ENCODE data around the gene ATP9A. TPM values are rescaled to one million over a fixed set of nuclear protein-coding genes. Genes with fewer than 3 reads are reported as not detected.
A peak's percentile ranks its signal among the peaks of the same experiment; 100 is the strongest.

The ATP9A gene
- total and polyA plus RNA-seq, 2 of the 4 experiments (the other 2 are of a cell fraction): 10.6 to 22.4 TPM

- no peak overlapping the region for H2AK9ac ChIP-seq (replicated peaks; ENCODE audit: low read depth, low read length, poor library complexity)
- no peak overlapping the region for H3K14ac ChIP-seq (replicated peaks; ENCODE audit: low read depth, low read length)
- no peak overlapping the region for H3K4me2 ChIP-seq (ENCODE audit: low read depth, low read length)
- no peaks in the 10 kb centered on the region for H3K4me1 ChIP-seq (ENCODE audit: control insufficient read depth, insufficient read depth, low read length)
- no peak for DNase-seq
- no peaks in the 10 kb centered on the region for H3K79me1 ChIP-seq (ENCODE audit: low read depth in 1 of 2, low read length in 2 of 2)
- no peak overlapping the region for H3K56ac ChIP-seq (ENCODE audit: extremely low read depth, insufficient read depth, low read length)
- ChIA-PET CTCF (no interaction called here), POLR2A (ENCODE audit: unreplicated experiment) (no interaction called here)
- dilution Hi-C loops (cut with HindIII; ENCODE audit: low sequenced_read_pairs, unreplicated experiment) (loop anchor here (25.0 kb wide), 1 partner anchor 166 kb away; no protein-coding TSS in a partner anchor), intact Hi-C loops (cut with micrococcal nuclease) (no loop called here), in situ Hi-C loops (cut with MboI; ENCODE audit: low sequenced_read_pairs) (no loop called here)
- H3K9ac ChIP-seq (ENCODE audit: low read depth, low read length): no peak overlapping the region
- H2BK20ac ChIP-seq (ENCODE audit: low read depth, low read length): no peak overlapping the region
- H2BK120ac ChIP-seq (ENCODE audit: low read depth, low read length): no peak overlapping the region
- H3K27me3 ChIP-seq (ENCODE audit: control insufficient read depth, insufficient read depth, low read length): no peaks in the 10 kb centered on the region
- ATAC-seq (ENCODE audit: low read depth): no peak
- H3K9me3 ChIP-seq (ENCODE audit: control insufficient read depth, insufficient read depth, low read length): peaks cover 5% of the 10 kb centered on the region
- H2AFZ ChIP-seq (replicated peaks; ENCODE audit: low read length, poor library complexity): no peak overlapping the region
- H2BK15ac ChIP-seq (ENCODE audit: low read depth, low read length): no peak overlapping the region
- H4K8ac ChIP-seq (ENCODE audit: low read depth in 2 of 2, low read length in 2 of 2): no peak overlapping the region
- 0 out of 2 replicates have a peak, but pooled peaks cover 5% of the 10 kb centered on the region for H3K9me1 ChIP-seq (ENCODE audit: insufficient read depth, low read length)
- no peak overlapping the region for H3K23ac ChIP-seq (ENCODE audit: low read depth, low read length)
- no peak overlapping the region for H2BK5ac ChIP-seq (ENCODE audit: low read depth, low read length, poor library complexity, severe bottlenecking)
- H3K4me3 ChIP-seq (ENCODE audit: insufficient read depth, low read depth, low read length): no peak overlapping the region
- TF ChIP-seq USF2 (IDR thresholded peaks at IDR 0.05; ENCODE audit: low read depth, low read length) (peak; percentile 49), RAD21 (IDR thresholded peaks at IDR 0.05; ENCODE audit: low read length) (no peak)
- no peaks in the 10 kb centered on the region for H4K20me1 ChIP-seq (ENCODE audit: insufficient read depth, low read length)
- BruUV-seq (replicated peaks): no TSS peak
- H3K18ac ChIP-seq (ENCODE audit: low read depth, low read length): no peak overlapping the region
- H3K27ac ChIP-seq (ENCODE audit: insufficient read depth, low read length): no peak overlapping the region
- no peak overlapping the region for H4K91ac ChIP-seq (ENCODE audit: insufficient read depth, low read depth, low read length)
- no peak overlapping the region for H4K5ac ChIP-seq (ENCODE audit: low read depth, low read length)
- no CpG with 5 or more reads among the region's 2 CpGs for WGBS, 2 experiments (ENCODE audit: extremely low coverage in 2 of 2, insufficient read length in 1 of 2)
- H3K36me3 ChIP-seq (ENCODE audit: control insufficient read depth, insufficient read depth, low read length): no peaks in the 10 kb centered on the region
- no peak overlapping the region for H3K4ac ChIP-seq (ENCODE audit: low read depth, low read length)
- no peak overlapping the region for H2AK5ac ChIP-seq (ENCODE audit: low read depth, low read length)
These were observed 190.1 kb downstream of the ATP9A start for GRCh38 chr20:51578145-51578459.
